CD4-positive, alpha-beta memory T cell (primary cell): ENCODE data around the gene DGKH. TPM values are rescaled to one million over a fixed set of nuclear protein-coding genes. Genes with fewer than 3 reads are reported as not detected.

Experiments
- CTCF ChIA-PET: fragments of 350-600 bp; sonication (Branson Sonifier 250); formaldehyde crosslinking; loops from one replicate; lab custom pipeline; 2021; ENCODE audit warnings: inconsistent platforms; ENCODE audit not compliant: partially characterized antibody; lab: Charles Lee
- POLR2A ChIA-PET: fragments of 350-600 bp; sonication (Branson Sonifier 250); formaldehyde crosslinking; loops from one replicate; lab custom pipeline; 2021; ENCODE audit not compliant: partially characterized antibody; lab: Charles Lee
- DNase-seq, 5 donors: peaks; one replicate each; pipeline versions ENCODE4 v3.0.0 to v3.0.0-alpha.2; 2020 to 2022; ENCODE audit warnings: mixed read lengths in 1 of 5
- H3K27ac ChIP-seq: one replicate; pipeline ENCODE4 v1.7.0; 2013; ENCODE audit warnings: low read depth, low read length
- H3K27me3 ChIP-seq: 2 replicates; pipeline ENCODE4 v1.7.0; 2013; ENCODE audit warnings: mild to moderate bottlenecking, low read length, moderate library complexity; ENCODE audit not compliant: insufficient read depth
- H3K36me3 ChIP-seq: 2 replicates; pipeline ENCODE4 v1.7.0; 2013; ENCODE audit warnings: mild to moderate bottlenecking, low read length, moderate library complexity; ENCODE audit not compliant: insufficient read depth
- H3K4me1 ChIP-seq: 2 replicates; pipeline ENCODE4 v1.7.0; 2013; ENCODE audit warnings: mild to moderate bottlenecking, low read length, moderate library complexity; ENCODE audit not compliant: insufficient read depth
- H3K4me3 ChIP-seq, 2 donors: one replicate each; pipeline ENCODE4 v1.7.0; 2013; ENCODE audit warnings: low read length in 2 of 2, mild to moderate bottlenecking in 1 of 2
- H3K9me3 ChIP-seq, 2 donors: one replicate each; pipeline ENCODE4 v1.7.0; 2013; ENCODE audit warnings: low read length in 2 of 2, control low read depth in 1 of 2; ENCODE audit not compliant: control insufficient read depth in 1 of 2
- H3K27ac Mint-ChIP-seq, 7 donors: one replicate each; pipeline ENCODE4 v1.8.0; 2020 to 2021; ENCODE audit warnings: mixed read lengths in 7 of 7, mild to moderate bottlenecking in 6 of 7, inconsistent platforms in 3 of 7, moderate library complexity in 3 of 7
- H3K27me3 Mint-ChIP-seq, 2 donors: one replicate each; pipeline ENCODE4 v1.8.0; 2020 to 2021; ENCODE audit warnings: mixed read lengths in 2 of 2
- H3K36me3 Mint-ChIP-seq, 2 donors: one replicate each; pipeline ENCODE4 v1.8.0; 2020 to 2021; ENCODE audit warnings: mixed read lengths in 2 of 2, inconsistent platforms in 1 of 2, mild to moderate bottlenecking in 1 of 2
- H3K4me1 Mint-ChIP-seq, 4 donors: one replicate each; pipeline ENCODE4 v1.8.0; 2020 to 2021; ENCODE audit warnings: mixed read lengths in 4 of 4, mild to moderate bottlenecking in 1 of 4
- H3K4me3 Mint-ChIP-seq, 8 donors: one replicate each; pipeline ENCODE4 v1.8.0; 2020 to 2021; ENCODE audit warnings: mixed read lengths in 8 of 8, mild to moderate bottlenecking in 7 of 8, moderate library complexity in 6 of 8, inconsistent platforms in 3 of 8
- H3K9me3 Mint-ChIP-seq, 8 donors: one replicate each; pipeline ENCODE4 v1.8.0; 2020 to 2021; ENCODE audit warnings: mixed read lengths in 8 of 8, mild to moderate bottlenecking in 5 of 8, inconsistent platforms in 3 of 8, moderate library complexity in 1 of 8
- intact Hi-C: fragments of 100-400 bp; cut with micrococcal nuclease; formaldehyde crosslinking; loops from one replicate; pipeline ENCODE4 v1.15.1; 2023
- polyA plus RNA-seq, 2 donors: library from polyadenylated mRNA; unstranded; fragments of 300-500 nt; fragmentation: Illumina TruSeq; gene quantifications; one replicate each; pipeline ENCODE4 v1.2.3, GENCODE V29; 2021
- total RNA-seq, 2 experiments: library from RNA; stranded (reverse); gene quantifications; one replicate each; pipeline ENCODE4 v1.2.3, GENCODE V29; 2021

DGKH gene
- total and polyA plus RNA-seq, 4 experiments from 2014 or later, result 2.1 to 11.6 (median 6.6) TPM

DNA sequence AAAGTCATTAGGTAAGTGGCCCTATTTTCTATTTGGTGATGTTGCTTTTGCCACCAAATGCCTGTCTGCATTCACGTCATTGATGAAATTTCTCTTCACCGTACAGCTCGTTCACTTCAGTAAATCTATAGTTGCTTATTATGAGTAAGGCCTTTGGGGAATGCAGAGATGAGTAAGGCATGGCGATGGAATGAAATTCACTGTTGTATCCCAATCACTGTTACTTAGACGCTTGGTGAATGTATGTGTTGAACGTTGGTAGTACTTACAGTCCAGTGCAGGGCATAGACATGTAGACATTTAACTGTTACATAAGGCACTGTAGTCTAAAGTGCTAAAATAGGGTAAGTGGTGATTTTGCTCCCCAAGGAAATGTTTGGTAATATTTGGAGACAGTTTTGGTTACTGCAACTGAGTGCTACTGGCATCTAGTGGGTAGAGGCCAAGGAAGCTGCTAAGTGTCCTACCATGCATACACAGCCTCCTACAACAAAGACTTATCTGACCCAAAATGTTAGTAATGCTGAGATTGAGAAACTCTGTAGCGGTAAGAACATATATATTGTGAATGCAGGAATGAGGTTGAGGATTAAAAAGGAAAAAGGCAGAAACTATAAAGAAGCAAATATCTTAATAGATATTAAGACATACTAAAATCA, 229.3 kb downstream of the DGKH start:
- peaks cover 41 to 61% (median 53%) of the 10 kb centered on the region in 4 donors for H3K4me1 Mint-ChIP-seq
- H3K27ac Mint-ChIP-seq, result peak overlapping the region in 6 of 7 donors; percentile 16 to 82 (median 68)
- H3K4me3 ChIP-seq, result no peak overlapping the region
- no peaks in the 10 kb centered on the region for H3K27me3 Mint-ChIP-seq
- CTCF ChIA-PET, result no interaction called here
- POLR2A ChIA-PET, result no interaction called here
- peak overlapping the region in 7 of 8 donors; percentile 22 to 65 (median 57) for H3K4me3 Mint-ChIP-seq
- no peaks in the 10 kb centered on the region for H3K27me3 ChIP-seq
- intact Hi-C loops, result loop anchor here (2.0 to 10.0 kb wide), 4 partner anchors 77 to 1013 kb away; partner anchors contain the start of genes MTRF1 and VWA8
- no peaks in the 10 kb centered on the region for H3K36me3 Mint-ChIP-seq
- H3K27ac ChIP-seq, result peak overlapping the region; percentile 22
- no peaks in the 10 kb centered on the region for H3K9me3 Mint-ChIP-seq
- no peak for DNase-seq
- no peaks in the 10 kb centered on the region for H3K36me3 ChIP-seq
- peaks cover 85% of the 10 kb centered on the region for H3K4me1 ChIP-seq
- no peaks in the 10 kb centered on the region for H3K9me3 ChIP-seq

DNA sequence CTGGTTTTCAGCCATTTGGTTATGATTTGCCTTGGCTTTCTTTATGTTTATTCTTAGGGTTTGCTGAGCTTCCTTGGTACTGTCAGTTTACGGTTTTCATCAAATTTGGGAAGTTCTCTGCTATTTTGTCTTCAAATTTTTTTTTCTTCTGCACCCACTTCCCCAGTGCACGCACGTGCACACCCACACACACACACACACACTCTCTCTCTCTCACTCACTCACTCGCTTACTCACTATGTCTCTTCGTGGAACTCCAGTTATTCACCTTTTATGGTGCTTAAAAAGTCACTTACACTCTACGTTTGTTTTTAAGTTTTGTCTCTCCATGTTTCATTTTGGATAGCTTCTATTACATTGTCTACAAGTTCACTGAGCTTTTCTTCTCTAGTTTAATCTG, 230.6 kb downstream of the DGKH start:
- H3K4me1 ChIP-seq, result peaks cover 82% of the 10 kb centered on the region
- POLR2A ChIA-PET, result no interaction called here
- no peak overlapping the region for H3K4me3 ChIP-seq
- Mint-ChIP-seq H3K27ac (no peak overlapping the region), H3K4me3 (no peak overlapping the region), H3K36me3 (peaks cover under 1 to 3% of the 10 kb centered on the region in 2 donors), H3K27me3 (no peaks in the 10 kb centered on the region), H3K4me1 (peaks cover 39 to 61% (median 52%) of the 10 kb centered on the region in 4 donors), H3K9me3 (no peaks in the 10 kb centered on the region)
- H3K27ac ChIP-seq, result peak overlapping the region; percentile 22
- intact Hi-C loops, result loop anchor here (10.0 kb wide), 3 partner anchors 76 to 1014 kb away; partner anchors contain the start of genes MTRF1 and VWA8
- DNase-seq, result peak in 2 of 5 donors; percentile 20 to 23
- H3K27me3 ChIP-seq, result no peaks in the 10 kb centered on the region
- CTCF ChIA-PET, result no interaction called here
- no peaks in the 10 kb centered on the region for H3K9me3 ChIP-seq
- H3K36me3 ChIP-seq, result no peaks in the 10 kb centered on the region

DNA sequence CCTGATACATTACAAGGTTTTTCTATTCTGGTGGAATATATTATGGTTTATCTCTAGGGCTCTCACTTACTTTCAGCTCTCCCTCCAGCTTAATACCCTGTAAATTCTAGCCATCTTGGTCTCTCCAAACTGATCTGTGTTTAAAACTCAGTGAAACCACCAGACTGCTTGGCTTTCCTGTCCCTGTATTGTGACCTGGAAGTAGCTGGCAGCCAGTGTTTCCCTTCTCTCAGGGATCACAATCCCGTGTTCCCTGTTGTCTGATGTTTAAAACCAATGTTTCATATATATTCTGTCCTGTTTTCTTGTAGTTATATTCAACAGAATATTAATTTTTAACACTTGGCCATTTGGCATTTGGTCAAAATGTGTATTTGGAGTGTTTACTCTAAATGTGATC, 231.5 kb downstream of the DGKH start:
- intact Hi-C loops, result loop anchor here (10.0 kb wide), 3 partner anchors 75 to 1015 kb away; partner anchors contain the start of genes MTRF1 and VWA8

DNA sequence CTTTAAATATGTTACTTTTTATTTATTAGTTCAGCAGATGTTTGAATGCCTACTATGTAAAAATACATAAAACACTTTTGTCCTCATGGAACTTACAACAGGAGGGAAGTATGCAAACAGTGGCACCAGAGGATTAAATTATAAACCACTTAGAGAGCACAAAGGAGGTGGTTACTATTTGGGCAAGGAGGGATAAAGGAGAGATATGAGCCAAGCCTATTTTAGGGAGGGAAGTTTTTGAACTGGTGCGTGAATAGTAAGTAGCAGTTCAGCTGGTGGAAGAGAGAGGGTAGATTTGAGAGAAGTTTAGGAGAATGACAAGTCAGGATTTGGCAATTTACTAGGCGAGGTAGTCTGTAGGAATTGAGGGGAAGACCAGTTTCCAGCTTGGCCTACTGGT, 232.1 kb downstream of the DGKH start:
- Histone ChIP-seq H3K36me3 (peaks cover 2% of the 10 kb centered on the region), H3K4me3 (no peak overlapping the region), H3K27ac (no peak overlapping the region), H3K27me3 (no peaks in the 10 kb centered on the region), H3K4me1 (peaks cover 74% of the 10 kb centered on the region), H3K9me3 (no peaks in the 10 kb centered on the region)
- Mint-ChIP-seq H3K4me1 (peaks cover 33 to 61% (median 43%) of the 10 kb centered on the region in 4 donors), H3K36me3 (peaks cover 5 to 9% of the 10 kb centered on the region in 2 donors), H3K9me3 (no peaks in the 10 kb centered on the region), H3K27me3 (no peaks in the 10 kb centered on the region), H3K4me3 (no peak overlapping the region), H3K27ac (no peak overlapping the region)
- POLR2A ChIA-PET, result no interaction called here
- DNase-seq, result no peak
- intact Hi-C loops, result no loop called here
- CTCF ChIA-PET, result interaction anchor here (1.2 kb wide), 1 partner anchor 31 kb away, joined by 3 read pairs; no protein-coding TSS in a partner anchor

More for the DNA sequence above, 231.5 kb downstream of the DGKH start:
- Mint-ChIP-seq H3K27ac (no peak overlapping the region), H3K4me3 (no peak overlapping the region), H3K27me3 (no peaks in the 10 kb centered on the region), H3K4me1 (peaks cover 36 to 61% (median 46%) of the 10 kb centered on the region in 4 donors), H3K36me3 (peaks cover 3 to 5% of the 10 kb centered on the region in 2 donors), H3K9me3 (no peaks in the 10 kb centered on the region)
- no peak for DNase-seq
- ChIA-PET CTCF (interaction anchor here (1.2 kb wide), 1 partner anchor 32 kb away, joined by 3 read pairs; no protein-coding TSS in a partner anchor), POLR2A (no interaction called here)
- Histone ChIP-seq H3K27ac (no peak overlapping the region), H3K27me3 (no peaks in the 10 kb centered on the region), H3K4me1 (peaks cover 78% of the 10 kb centered on the region), H3K9me3 (no peaks in the 10 kb centered on the region), H3K4me3 (no peak overlapping the region), H3K36me3 (no peaks in the 10 kb centered on the region)

DNA sequence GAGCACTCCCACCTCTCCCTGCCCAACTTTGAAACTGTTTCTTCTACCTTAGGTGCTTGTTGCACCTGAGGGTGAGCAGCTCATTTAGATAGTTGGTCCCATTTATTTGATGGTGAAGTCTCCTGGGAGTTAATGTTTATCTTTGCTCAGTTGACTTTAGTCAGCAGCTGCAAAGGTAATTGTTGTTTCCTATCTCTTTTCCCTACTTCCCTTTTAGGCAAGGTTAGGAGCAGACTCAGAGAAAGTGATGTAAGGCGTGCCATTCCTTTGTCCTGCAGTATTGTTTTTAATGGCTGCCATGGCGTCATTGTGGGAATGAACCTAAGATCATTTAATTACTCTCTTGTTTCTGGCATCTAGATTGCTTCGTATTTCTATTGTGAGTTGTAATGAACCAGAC, 235.1 kb downstream of the DGKH start:
- no peaks in the 10 kb centered on the region for H3K9me3 Mint-ChIP-seq
- POLR2A ChIA-PET, result no interaction called here
- peaks cover 14% of the 10 kb centered on the region for H3K36me3 ChIP-seq
- peaks cover 21 to 49% (median 29%) of the 10 kb centered on the region in 4 donors for H3K4me1 Mint-ChIP-seq
- no peak for DNase-seq
- H3K4me1 ChIP-seq, result peaks cover 46% of the 10 kb centered on the region
- CTCF ChIA-PET, result no interaction called here
- peak overlapping the region in 1 of 7 donors; percentile 72 for H3K27ac Mint-ChIP-seq
- H3K36me3 Mint-ChIP-seq, result peaks cover 22 to 26% of the 10 kb centered on the region in 2 donors
- H3K9me3 ChIP-seq, result no peaks in the 10 kb centered on the region
- intact Hi-C loops, result no loop called here
- H3K27me3 Mint-ChIP-seq, result no peaks in the 10 kb centered on the region
- H3K4me3 ChIP-seq, result no peak overlapping the region
- peak overlapping the region in 1 of 8 donors; percentile 40 for H3K4me3 Mint-ChIP-seq
- no peaks in the 10 kb centered on the region for H3K27me3 ChIP-seq
- no peak overlapping the region for H3K27ac ChIP-seq

DNA sequence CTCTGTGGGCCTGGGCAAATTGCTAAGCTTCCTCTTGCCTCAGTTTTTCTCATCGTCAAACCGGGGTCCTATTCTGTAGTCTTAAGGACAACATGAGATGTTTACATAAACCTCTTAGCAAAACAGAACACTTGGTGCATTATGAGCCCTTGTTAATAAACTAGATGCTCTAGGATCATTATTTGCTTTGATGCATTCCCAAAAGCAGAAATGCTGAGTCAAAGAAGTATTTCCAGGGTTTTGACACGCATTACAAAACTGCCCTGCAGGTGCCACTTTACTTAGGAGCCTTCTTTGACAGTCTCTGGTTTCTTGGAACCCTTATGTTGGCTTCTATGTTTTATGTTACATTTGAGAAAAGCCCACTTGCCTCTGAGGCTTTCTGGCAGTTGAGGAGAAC, 235.6 kb downstream of the DGKH start:
- Histone ChIP-seq H3K36me3 (peaks cover 19% of the 10 kb centered on the region), H3K27ac (no peak overlapping the region), H3K27me3 (no peaks in the 10 kb centered on the region), H3K4me3 (no peak overlapping the region), H3K9me3 (no peaks in the 10 kb centered on the region), H3K4me1 (peaks cover 41% of the 10 kb centered on the region)
- peaks cover 21 to 53% (median 30%) of the 10 kb centered on the region in 4 donors for H3K4me1 Mint-ChIP-seq
- H3K4me3 Mint-ChIP-seq, result peak overlapping the region in 1 of 8 donors; percentile 9
- ChIA-PET POLR2A (no interaction called here), CTCF (no interaction called here)
- peaks cover 27 to 31% of the 10 kb centered on the region in 2 donors for H3K36me3 Mint-ChIP-seq
- peak overlapping the region in 2 of 7 donors; percentile 37 to 42 for H3K27ac Mint-ChIP-seq
- H3K9me3 Mint-ChIP-seq, result no peaks in the 10 kb centered on the region
- no peak for DNase-seq
- intact Hi-C loops, result no loop called here
- no peaks in the 10 kb centered on the region for H3K27me3 Mint-ChIP-seq
